Dermis blood vessel endothelial cell (primary cell): ENCODE measurements around the gene HPS5. TPM values are rescaled to one million over a fixed set of nuclear protein-coding genes. Genes with fewer than 3 reads are reported as not detected.

Experiments
- DNase-seq: peaks from one replicate; pipeline ENCODE4 v3.0.0; 2010
- total RNA-seq: library from RNA; depleted of rRNA; stranded (reverse); fragments of >200 nt; gene quantifications from 2 replicates; pipeline ENCODE4 v1.2.3, GENCODE V29; 2014

Gene HPS5
- total RNA-seq, 1 donor from 2014 or later, result 38.8 TPM

DNA sequence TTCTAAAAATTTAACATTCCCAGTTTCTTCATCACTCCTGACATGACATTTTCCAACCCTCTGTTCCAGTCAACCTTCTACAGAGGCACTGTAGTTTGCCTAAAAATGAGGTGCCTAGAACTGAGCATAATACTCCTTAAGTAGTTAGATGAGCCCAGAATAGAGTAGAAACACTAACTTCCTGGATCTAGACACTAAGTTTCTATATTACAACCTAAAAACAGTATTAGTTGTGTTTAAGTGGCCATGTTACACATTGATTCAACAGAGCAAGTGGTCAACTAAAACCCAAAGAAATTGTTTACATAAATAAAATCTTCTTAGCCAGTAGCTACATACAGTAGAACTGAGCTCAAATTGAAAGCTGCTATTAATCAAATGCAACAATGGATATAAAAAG lies 1.3 kb downstream of the HPS5 start:
- no peak for DNase-seq

DNA sequence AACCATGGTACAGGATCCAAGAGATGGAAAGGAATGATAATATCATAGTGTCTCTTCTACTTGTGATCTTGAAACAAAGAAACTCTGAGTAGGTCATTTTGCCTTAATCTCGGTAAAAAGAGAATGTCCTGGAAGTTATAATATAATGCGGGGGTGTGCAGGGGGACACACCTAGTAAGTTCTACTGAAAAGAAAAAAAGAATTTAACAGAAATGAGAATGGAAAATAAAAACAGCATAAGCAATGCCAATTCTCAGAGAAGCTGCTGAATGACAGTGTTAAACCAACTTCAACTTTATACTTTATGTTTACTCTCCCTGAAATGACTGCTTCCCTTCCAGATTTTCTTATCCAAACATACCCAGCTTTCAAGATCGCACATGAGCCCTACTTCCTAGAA lies 2.0 kb downstream of the HPS5 start:
- no peak for DNase-seq

DNA sequence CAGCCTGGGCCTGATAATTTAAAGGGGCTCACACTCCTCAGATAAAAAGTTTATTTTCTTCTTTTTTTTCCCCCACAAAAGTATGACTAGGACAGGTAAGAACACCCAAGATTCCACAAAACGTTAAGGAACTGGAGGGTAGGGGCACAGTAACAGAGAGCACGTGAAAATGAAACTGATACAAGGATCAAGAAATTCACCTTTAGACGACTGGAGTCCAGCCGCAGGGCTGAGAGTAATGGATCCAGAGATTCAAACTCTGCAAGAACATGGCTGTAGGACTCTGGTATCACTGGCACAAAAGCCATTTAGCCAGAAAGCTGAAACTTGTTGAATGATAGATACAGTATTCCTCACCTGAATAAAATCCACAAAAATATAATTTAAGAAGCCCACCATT lies 4.4 kb downstream of the HPS5 start:
- DNase-seq, result no peak

DNA sequence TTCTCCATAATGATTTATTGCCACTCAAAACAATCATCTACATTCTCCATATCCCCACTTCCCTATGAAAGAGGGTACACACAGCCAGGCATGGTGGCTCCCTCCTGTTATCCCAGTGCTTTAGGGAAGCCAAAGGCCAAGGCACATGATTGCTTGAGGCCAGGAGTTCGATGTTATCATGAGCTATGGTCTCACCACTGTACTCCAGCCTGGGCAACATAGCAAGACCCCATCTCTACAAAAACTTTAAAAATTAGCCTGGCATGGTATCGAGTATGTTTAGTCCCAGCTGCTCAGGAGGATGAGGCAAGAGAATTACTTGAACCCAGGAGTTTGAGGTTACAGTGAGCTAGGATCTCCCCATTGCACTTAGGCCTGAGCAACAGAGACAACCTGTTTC lies 6.0 kb downstream of the HPS5 start:
- DNase-seq, result no peak

DNA sequence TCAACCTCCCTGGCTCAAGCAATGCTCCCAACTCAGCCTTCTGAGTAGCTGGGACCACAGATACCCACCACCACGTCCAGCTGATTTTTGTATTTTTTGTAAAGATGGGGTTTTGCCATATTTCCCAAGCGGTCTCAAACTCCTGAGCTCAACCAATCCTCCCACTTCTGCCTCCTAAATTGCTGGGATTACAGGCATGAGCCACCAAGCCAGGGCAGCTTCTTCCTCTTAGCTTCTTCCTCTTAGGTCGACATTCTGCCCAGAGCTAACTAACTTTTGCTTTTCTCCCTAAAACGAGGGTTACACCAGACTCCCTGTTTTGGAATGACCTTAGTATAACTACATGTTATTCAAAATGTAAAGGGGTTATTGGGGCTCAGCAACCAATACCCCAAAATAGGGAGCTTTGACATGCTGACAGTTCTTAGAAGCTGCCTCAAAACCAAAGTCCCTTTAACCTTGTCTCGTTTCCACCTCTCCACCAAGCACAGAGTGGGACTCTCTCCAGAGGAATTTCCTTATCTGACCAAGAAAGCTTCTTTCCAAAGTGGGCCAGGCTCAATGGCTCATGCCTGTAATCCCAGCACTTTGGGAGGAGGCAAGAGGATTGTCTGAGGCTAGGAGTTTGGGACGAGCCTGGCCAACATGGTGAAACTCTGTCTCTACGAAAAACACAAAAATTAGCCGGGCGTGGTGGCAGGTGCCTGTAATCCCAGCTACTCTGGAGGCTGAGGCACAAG lies 7.0 kb downstream of the HPS5 start:
- DNase-seq, result no peak

DNA sequence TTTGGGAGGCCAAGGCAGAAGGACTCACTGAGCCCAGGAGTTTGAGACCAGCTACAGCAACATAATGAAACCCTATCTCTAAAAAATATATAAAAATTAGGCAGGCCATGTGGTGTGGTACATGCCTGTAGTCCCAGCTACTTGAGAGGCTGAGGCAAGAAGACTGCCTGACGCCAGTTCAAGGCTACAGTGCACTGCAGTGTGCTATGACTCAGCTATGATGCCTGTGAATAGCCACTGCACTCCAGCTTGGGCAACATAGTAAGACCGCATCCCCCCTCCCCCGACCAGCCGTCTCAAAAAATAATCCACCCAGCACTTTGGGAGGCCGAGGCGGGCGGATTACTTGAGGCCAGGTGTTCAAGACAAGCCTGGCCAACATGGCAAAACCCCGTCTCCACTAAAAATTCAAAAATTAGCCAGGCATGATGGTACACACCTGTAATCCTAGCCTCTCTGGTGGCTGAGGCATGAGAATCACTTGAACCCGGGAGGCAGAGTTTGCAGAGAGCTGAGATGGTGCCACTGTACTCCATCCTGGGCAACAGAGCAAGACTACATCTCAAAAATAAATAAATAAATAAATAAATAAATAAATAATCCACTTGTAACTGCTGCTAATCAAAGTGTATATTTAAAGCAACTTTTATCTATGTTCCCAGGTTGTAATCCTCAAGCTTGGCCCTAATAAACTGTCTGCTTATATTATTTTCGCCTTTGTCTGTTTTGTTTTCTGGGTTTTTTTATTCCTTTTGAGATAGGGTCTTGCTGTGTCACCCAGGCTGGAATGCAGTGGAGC lies 7.8 kb downstream of the HPS5 start:
- no peak for DNase-seq

DNA sequence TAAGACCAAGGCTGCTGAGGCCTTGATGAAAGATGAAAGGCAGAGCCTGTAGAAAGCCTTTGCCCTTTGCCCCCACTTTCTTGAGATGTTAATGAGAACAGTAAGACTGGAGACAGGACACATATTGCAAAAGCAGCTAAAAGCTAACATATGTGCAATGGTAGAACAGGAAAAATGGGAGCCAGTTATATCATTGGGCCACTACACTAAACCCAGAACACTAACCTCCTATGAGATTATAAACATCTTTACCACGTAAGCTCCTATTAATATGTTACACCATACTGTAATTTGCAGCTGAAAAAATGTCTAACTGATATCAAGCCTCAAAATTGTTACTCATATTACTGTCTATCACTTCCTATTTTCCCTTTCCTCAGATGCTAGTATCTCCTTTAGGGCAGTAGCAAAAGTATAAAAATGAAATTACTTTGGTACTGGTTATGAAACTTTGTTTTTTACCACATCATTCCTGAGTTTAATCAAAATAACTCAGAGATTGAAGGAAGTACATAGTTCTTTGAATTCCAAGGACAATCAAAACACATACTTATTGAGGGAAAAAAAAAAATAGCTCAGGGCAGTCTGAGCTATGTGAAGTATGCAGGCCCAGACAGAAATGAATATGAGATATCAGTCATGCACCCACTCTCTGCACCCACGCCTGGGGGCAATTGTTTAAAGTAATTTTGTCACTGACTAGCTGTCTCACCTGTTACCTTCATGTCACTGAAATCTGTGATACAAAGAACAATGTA lies 9.1 kb downstream of the HPS5 start:
- no peak for DNase-seq

DNA sequence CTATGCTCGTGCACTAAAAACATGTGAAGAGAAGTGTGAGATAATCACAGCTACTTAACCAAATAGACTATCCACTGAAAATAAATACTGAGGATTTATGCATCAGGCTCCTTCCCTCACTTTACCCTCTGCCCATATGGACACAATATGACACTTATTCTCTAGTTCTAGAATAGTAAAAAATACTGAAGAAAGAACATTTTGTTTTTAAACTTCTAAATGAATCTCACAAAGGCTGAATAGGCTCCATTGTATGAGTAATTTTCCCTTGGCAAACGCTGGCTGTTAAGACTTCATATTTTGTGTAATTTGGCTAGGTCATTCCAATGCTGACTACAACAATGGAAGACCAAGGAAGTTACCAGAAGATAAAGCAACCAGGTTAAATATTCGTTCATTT lies 9.9 kb downstream of the HPS5 start:
- DNase-seq, result peak; percentile 16

DNA sequence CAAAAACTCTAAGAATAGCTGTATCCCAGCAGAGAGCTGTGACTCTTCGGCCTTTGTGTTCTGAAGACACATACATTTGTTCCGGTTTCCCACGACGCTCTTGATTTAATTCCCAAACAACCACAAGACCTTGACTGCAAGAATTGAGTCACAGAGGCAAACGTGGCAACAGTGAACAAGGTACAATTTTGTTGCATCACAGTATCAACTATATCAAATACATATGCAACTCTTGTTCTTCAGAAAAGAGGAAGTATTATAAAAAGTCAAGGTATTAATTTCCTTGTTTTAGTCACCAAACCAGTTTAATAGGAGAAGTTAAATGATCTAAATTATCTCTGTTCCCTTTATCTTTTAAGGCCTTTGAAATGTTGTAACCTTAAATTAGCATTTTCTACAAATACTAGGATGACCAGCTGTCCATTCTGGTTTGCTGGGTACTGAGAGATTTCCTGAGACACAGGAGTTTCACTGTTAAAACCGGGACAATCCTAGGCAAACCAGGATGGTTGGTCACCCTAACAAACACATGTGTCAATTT lies 11.1 kb downstream of the HPS5 start:
- DNase-seq, result no peak

DNA sequence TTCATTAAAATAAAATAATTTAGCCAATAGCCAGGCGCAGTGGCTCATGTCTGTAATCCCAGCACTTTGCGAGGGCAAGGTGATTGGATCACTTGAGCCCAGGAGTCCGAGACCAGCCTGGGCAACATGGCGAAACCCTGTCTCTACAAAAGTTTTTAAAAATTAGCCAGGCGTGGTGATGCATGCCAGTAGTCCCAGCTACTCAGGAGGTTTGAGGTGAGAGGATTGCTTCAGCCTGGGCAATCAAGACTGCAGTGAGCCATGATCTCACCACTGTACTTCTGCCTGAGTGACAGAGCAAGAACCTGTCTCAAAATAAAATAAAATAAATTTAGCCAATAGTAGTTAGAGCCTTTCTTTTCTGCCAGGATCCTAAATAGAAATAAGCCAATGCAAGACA lies 12.2 kb downstream of the HPS5 start:
- DNase-seq, result no peak

DNA sequence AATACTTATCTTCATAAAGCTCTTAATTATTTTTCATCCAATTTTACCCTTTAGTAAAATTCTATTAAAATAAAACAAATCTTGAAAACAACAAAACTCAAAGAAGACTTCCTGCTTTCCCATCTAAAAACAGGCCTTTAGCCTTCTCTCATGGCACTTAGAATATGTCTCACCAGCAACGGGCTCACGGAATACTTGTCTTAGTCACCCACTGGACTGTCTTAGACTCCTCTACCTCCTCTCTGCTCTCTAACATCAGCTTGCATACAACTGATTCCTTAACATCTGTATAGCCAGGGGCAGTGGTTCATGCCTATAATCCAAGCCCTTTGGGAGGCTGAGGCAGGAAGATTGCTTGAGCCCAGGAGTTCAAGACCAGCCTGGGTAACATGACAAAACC lies 13.7 kb downstream of the HPS5 start:
- DNase-seq, result no peak

DNA sequence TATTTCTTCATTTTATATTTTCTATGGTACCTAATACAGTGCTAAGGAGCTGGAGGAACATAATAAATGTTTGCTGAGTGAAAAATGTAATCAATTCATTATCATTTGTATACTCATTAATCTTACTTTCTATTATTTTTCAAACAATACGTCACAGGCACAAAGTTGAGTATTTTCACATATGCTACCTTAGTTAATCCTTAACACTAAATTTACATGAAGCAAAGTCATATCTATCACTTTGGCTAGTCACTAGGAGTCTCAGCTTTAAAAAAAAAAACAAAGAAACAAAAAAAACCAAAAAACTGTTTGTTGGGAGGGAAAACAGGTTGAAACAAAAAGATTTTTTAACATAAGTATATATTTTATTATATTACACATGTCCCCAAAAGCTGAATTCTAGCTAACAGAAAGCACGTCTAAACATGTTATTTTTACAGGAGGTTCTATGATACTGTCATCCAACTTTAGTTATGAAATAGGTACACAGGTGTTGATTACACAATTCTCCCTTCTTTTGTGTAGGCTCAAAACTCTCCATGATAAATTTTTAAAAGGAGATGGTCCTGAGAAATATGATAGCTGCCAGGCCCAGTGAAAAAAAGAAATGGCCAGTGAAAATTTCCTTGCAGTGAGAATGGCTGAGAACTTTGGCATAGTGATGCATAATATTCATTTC lies 14.3 kb downstream of the HPS5 start:
- DNase-seq, result no peak

DNA sequence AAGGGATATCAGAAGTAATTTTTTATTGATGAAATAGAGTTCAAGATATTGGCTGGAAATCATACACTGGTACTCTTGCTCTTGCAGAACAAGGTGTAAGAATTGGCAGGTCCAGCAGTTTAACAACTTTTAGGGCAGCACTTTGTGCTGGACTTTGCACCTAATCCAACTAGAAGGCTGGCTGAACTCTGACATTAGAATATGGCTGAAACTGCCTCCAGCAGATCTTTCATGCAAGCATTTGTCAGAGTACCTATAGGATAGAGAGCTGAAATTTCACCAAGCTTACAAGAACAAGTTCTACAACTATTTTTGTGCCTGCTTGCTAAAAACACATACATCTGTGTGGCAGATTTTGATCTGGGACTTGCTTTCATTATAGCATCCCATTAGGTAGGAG lies 17.2 kb downstream of the HPS5 start:
- DNase-seq, result no peak

DNA sequence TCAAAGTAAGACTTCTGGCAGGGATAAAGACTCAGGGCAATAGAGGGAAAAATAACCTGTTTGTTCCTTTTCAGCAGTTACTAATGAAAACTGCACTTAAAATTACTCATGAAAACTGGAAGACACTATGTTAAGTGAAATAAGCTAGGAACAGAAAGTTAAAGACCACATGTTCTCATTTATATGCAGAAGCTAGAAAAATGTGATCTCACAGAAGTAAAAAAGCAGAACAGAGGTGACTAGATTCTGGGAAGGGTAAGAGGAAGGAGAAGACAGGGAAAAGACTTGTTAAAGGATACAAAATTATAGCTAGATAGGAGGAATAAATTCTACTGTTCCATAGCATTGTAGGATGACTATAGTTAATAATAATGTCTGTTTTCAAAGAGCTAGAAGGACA lies 22.2 kb downstream of the HPS5 start:
- DNase-seq, result no peak

DNA sequence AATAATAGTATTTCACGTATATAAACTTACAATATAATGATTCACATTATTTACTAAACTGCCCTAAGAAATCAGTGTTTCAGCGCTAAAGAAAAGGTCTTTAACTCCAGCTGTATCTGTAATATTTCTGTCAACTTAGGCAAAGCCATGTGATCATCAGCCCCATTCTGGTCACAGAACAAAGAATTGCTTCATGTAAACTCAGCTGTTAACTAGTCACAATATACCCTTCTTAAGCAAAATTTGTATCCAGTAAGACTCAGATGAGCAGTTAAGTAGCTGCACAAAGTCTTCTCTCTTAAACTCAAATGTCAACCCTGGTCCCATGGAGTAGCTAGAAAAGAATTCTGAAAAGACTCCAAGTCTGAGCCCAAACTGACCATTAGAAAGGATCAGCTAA lies 26.6 kb downstream of the HPS5 start:
- no peak for DNase-seq

DNA sequence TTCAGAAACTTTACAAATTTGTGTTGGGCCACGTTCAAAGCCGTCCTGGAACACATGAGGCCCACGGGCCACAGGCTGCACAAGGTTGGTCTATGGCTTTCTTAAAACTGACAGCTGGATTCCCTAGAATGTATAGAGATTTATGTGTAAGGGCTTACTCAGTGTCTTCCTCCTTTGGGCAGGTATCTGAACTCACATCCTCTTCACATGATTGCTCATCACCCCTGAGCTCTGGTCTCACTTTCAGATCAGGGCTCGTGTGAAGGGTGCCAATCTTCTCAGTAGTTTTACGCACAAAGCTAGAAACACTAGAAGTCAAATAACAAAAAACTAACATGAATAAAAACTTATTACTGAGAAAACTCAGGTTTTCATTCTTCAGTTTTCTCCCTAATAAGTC lies 27.1 kb downstream of the HPS5 start:
- no peak for DNase-seq

DNA sequence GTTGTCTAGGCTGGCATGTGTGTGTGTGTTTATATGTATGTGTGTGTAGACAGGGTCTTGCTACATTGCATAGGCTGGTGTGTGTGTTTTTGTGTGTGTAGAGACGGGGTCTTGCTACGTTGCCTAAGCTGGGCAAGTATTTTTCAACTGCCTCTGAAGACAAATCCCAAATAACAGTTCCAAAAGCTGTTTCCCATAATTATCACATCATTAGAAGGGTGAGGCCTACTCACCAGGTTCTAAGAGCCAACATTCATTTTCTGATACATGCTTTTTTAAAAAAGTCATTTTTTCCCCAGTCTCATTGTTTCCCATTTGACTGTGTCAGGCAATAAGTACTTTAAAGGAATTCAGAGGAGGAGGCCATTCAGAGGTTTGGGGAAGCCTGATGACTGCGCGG lies 33.0 kb downstream of the HPS5 start:
- no peak for DNase-seq

DNA sequence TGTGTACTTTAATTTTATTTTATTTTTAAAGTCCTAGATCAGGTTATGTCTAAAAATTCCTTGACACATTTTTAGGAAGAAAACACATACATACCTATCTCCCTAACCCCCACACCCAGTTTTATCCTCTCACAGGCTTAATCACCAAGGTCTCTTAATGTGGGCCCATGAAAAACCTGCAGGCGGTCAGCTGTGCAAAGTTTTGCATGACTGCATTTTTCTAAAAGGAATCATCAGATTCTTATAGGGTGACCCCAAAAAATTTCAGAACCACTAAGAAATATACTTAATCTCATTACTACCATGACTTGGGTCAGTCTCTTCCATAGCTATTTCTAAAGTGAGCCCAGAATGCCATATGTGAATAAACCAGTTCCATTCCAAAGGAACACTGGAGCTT lies 36.1 kb downstream of the HPS5 start:
- DNase-seq, result no peak

DNA sequence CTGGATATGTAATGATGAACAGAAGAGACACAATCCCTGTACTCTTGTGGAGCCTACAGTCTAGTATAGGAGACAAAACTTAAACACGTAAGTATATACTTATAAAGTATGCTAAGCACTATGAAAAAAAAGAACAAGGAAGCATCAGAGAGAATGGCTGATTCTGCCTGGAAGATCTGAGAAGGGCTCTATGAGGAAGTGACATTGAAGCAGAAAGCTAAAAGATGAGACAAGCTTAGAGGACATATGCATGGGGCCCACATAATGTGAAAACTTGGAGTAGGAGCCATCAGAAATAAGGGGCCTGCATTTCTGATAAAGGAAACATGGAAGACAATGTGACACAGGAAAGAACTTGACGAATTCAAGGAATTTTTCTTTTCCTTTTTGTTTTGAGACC lies 39.3 kb downstream of the HPS5 start:
- DNase-seq, result no peak

DNA sequence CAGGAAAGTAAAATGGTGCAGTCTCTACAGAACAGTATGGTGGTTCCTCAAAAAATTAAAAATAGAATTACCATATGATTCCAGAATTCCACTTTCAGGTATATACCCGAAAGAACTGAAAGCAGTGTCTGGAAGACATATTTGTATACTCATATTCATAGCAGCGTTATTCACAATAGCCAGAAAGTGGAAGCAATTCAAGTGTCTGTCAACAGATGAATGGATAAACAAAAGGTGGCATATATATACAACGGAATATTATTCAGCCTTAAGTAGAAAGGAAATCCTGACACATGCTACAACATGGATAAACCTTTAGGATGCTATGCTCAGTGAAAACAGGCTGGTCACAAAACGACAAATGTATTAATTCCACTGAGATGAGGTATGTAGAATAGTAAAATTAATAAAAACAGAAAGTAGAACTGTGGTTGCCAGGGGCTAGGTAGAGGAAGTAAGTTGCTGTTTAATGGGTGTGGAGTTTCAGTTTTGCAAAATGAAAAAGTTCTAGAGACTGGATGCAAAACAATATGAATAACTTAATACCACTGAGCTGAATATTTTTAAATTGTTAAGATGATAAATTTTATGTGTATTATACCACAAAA lies 41.4 kb downstream of the HPS5 start:
- DNase-seq, result no peak

DNA sequence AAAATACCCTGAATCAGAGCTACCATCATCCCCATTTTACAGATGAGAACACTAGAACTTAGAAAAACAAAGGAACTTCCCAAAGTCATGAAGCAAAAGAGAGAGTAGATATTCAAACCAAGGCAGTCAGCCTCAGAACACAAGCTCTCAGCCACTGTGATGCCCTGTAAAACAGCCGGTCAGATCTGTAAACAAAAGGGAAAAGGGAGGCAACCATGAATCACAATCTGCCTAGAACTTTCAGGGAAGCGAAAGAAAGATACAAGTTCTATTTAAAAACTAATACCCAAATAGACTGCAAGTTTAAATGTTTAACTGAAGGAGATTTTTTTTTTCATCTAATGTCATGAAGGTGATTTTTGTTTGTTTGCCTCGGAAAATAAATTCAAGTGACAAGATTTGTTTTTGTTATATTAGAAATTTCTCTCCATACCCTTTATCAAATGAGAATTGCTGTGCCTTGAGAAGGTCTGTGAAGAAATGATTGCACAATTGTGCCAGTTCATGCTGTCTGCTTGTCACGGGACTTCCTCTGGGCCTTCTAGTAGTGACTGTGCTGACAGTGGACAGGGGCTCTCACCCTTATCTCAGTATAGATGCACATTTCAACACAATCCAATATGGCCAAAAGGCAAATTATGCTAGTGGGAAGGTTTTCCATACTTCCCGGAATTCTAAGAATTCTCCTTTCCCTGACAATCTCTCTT lies 44.2 kb downstream of the HPS5 start:
- DNase-seq, result no peak

DNA sequence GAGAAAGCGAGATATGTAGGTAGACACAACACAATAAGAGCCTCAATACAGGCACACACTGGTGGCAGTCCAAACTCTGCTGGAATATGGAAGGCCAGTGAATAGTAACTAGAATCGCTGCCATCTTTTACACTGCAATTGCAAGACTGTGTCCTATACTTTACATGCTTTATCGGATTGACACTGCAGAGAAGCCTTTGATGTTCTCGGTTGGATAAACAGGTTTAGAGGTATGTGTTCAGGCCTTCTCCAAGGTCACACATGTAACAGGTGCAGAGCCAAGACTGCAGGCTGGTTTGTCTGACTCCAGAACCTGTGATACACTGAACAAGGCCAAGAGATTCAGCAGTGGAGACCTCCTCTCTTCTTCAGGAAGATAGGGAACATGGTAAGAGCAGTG lies 50.7 kb downstream of the HPS5 start:
- DNase-seq, result no peak
